ENCODE data around the gene COL15A1.

Gene COL15A1

GRCh38 chr9:98999152-98999525 lies 55.4 kb downstream of the COL15A1 start:
- Histone ChIP-seq H3K4me3 (ENCODE audit: low read length) (no peak overlapping the region), H3K36me3 (replicated peaks; ENCODE audit: low read depth, low read length) (no peaks in the 10 kb centered on the region), H3K4me1 (ENCODE audit: low read length) (peaks cover 31% of the 10 kb centered on the region), H3K79me2 (ENCODE audit: low read length) (no peaks in the 10 kb centered on the region), H3K9me3 (ENCODE audit: insufficient read depth, low read length) (no peaks in the 10 kb centered on the region), H3K27ac (ENCODE audit: low read length) (no peak overlapping the region), H3K9ac (ENCODE audit: low read length) (no peak overlapping the region), H3K4me2 (ENCODE audit: low read length) (peak overlapping the region; percentile 37), H3K27me3 (ENCODE audit: low read depth, low read length) (peaks cover 26% of the 10 kb centered on the region), H2AFZ (ENCODE audit: low read depth, low read length) (no peak overlapping the region), H4K20me1 (ENCODE audit: insufficient read depth, low read length) (no peaks in the 10 kb centered on the region)
- TF ChIP-seq CTCF (IDR thresholded peaks at IDR 0.05; ENCODE audit: low read depth, low read length) (no peak; the same call in 1 of the 2 replicates), EZH2phosphoT487 (IDR thresholded peaks at IDR 0.05; ENCODE audit: low read depth) (no peak)

DNA sequence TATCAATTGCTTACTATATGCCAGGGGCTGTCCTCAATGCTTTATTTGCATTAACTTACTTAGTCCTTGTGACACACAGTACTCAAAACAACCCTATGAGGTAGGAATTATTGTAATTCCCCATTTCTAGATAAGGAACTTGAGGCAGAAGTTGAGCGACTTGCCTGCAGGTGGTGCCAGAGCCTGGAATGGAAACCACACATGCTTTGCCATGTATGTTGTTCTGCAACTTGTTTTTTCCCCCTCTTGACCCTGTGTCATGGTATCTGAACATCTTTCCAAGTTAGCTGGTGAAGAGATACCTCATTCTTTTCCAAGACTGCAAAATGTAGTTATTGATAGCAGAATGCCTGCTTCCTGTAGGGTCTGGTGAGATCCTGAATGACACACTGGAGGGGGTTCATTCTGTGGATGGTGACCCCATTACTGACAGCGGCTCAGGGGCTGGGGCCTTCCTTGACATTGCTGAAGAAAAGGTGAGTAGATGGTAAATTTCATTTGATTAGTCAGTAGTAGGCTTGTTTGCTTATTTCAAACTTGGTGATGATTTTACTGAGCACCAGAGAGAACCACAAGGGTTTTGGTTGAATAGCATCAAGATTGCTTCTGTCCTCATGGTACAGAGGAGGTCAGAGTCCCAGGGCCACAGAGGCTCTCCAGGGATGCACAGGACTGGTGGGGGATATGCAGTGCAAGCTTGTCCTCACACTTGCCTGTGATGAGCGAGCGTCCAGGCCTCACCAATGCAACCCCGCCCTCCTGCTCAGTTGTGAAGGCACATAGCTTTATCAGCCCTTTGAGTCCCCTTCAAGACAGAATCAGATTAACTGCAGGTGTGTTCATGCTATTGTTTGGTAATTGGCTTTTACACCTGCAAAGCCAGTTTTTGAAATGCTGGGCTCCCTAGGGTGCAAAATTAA lies 57.0 kb downstream of the COL15A1 start:
- Histone ChIP-seq H3K36me3 (replicated peaks; ENCODE audit: low read depth, low read length) (no peaks in the 10 kb centered on the region), H3K9me3 (ENCODE audit: insufficient read depth, low read length) (no peaks in the 10 kb centered on the region), H2AFZ (ENCODE audit: low read depth, low read length) (no peak overlapping the region), H3K4me2 (ENCODE audit: low read length) (no peak overlapping the region), H3K79me2 (ENCODE audit: low read length) (no peaks in the 10 kb centered on the region), H3K4me1 (ENCODE audit: low read length) (peaks cover 17% of the 10 kb centered on the region), H3K27ac (ENCODE audit: low read length) (no peak overlapping the region), H4K20me1 (ENCODE audit: insufficient read depth, low read length) (no peaks in the 10 kb centered on the region), H3K9ac (ENCODE audit: low read length) (no peak overlapping the region), H3K27me3 (ENCODE audit: low read depth, low read length) (peaks cover 22% of the 10 kb centered on the region), H3K4me3 (ENCODE audit: low read length) (no peak overlapping the region)
- TF ChIP-seq CTCF (IDR thresholded peaks at IDR 0.05; ENCODE audit: low read depth, low read length) = peak; percentile 93
- TF ChIP-seq EZH2phosphoT487 (IDR thresholded peaks at IDR 0.05; ENCODE audit: low read depth) = no peak

DNA sequence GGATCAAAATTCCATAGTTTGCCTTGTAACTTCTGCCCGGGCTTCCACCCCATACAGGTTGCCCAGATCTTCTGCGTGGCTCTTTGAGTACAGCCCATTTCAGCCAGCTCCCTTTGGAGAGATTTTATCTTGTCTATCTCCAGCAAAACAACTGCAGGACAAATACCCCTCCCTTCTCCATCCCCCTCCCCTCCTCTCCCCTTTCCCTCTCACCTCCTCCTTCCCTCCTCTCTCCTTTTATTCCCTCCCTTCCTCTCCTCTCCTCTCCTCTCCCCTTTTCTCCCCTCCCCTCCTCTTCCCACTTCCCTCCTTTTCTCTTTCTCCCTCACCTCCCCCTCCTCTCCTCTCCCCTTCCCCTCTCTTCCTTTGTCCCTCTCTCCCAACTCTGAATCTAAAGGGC lies 58.2 kb downstream of the COL15A1 start:
- Histone ChIP-seq H3K79me2 (ENCODE audit: low read length) (no peaks in the 10 kb centered on the region), H3K27me3 (ENCODE audit: low read depth, low read length) (peaks cover 13% of the 10 kb centered on the region), H2AFZ (ENCODE audit: low read depth, low read length) (no peak overlapping the region), H4K20me1 (ENCODE audit: insufficient read depth, low read length) (no peaks in the 10 kb centered on the region), H3K4me1 (ENCODE audit: low read length) (peaks cover 17% of the 10 kb centered on the region), H3K27ac (ENCODE audit: low read length) (no peak overlapping the region), H3K4me2 (ENCODE audit: low read length) (no peak overlapping the region), H3K36me3 (replicated peaks; ENCODE audit: low read depth, low read length) (no peaks in the 10 kb centered on the region), H3K9me3 (ENCODE audit: insufficient read depth, low read length) (no peaks in the 10 kb centered on the region), H3K4me3 (ENCODE audit: low read length) (no peak overlapping the region), H3K9ac (ENCODE audit: low read length) (no peak overlapping the region)
- no peak for TF ChIP-seq EZH2phosphoT487 (IDR thresholded peaks at IDR 0.05; ENCODE audit: low read depth)
- no peak for TF ChIP-seq CTCF (IDR thresholded peaks at IDR 0.05; ENCODE audit: low read depth, low read length)

DNA sequence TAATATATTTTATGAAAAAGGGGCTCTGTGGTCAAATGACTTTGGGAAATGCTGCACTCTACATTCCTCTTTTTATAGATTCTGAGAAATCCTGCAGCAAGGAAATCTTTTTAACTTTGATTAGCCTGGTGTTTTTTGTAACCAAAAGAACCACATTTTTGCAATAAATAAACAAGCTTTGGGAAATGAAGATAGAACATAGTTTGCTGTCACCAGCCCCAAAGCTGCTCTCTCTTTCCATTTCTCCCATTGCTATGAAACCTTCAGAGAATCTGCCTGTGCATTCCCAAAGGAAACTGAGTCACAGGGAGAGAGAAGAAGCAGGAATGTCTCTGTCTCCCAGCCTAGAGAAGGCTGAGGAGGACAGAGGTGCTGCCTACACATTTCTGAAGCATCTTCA lies 59.0 kb downstream of the COL15A1 start:
- no peak overlapping the region for H3K4me2 ChIP-seq (ENCODE audit: low read length)
- H4K20me1 ChIP-seq (ENCODE audit: insufficient read depth, low read length) = no peaks in the 10 kb centered on the region
- H3K27ac ChIP-seq (ENCODE audit: low read length) = no peak overlapping the region
- H2AFZ ChIP-seq (ENCODE audit: low read depth, low read length) = no peak overlapping the region
- H3K79me2 ChIP-seq (ENCODE audit: low read length) = no peaks in the 10 kb centered on the region
- TF ChIP-seq EZH2phosphoT487 (IDR thresholded peaks at IDR 0.05; ENCODE audit: low read depth) (no peak), CTCF (IDR thresholded peaks at IDR 0.05; ENCODE audit: low read depth, low read length) (no peak)
- no peaks in the 10 kb centered on the region for H3K9me3 ChIP-seq (ENCODE audit: insufficient read depth, low read length)
- no peak overlapping the region for H3K4me3 ChIP-seq (ENCODE audit: low read length)
- no peaks in the 10 kb centered on the region for H3K36me3 ChIP-seq (replicated peaks; ENCODE audit: low read depth, low read length)
- H3K9ac ChIP-seq (ENCODE audit: low read length) = no peak overlapping the region
- peaks cover 5% of the 10 kb centered on the region; the same call in 1 of the 2 replicates for H3K27me3 ChIP-seq (ENCODE audit: low read depth, low read length)
- H3K4me1 ChIP-seq (ENCODE audit: low read length) = peaks cover 13% of the 10 kb centered on the region
